HG03521 (cell line): ENCODE measurements around the gene SMC6.

Source experiments
- ATAC-seq: cut with Tn5 transposase; IDR thresholded peaks from one replicate; pipeline ENCODE4 v1.9.1; 2021; ENCODE audit warnings: mild to moderate bottlenecking, moderate library complexity; ENCODE audit not compliant: unreplicated experiment

The SMC6 gene

DNA sequence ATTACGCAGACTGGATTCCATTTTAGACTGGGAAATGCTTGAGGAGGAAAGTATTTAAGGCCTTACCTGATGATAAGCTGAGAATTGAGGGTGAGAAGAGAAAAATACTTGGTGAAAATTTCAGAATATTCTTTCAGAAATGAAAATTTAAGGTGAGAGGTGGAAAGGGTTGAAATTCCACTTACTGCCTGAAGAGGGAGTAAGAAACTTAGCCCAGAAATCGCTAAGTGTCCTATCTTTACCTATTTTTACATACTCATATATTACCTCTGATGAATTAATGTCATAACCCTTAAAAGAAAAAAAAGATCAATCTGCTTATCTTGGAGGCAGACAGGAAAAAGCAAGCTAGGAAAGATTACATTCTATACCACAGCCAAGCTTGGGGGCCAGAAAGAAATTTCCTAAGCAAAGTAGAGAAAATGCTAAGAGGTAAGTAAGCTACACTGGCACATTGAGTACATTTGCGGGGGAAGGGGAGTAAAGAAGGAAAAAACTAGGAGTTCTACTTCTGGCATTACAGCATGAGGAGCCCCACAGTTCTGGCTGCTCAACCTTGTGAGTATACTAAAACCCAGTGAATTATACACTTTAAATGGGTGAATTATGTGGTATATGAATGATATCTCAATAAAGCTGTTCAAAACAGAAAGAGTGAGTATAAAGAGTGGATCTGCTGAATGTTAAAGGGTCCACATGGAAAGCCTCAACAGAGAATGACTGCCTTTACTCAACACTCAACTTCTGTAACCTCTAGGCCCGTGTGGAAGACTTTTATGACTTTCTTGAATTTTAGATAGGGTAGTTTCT lies 33.8 kb downstream of the SMC6 start:
- no peak for ATAC-seq

DNA sequence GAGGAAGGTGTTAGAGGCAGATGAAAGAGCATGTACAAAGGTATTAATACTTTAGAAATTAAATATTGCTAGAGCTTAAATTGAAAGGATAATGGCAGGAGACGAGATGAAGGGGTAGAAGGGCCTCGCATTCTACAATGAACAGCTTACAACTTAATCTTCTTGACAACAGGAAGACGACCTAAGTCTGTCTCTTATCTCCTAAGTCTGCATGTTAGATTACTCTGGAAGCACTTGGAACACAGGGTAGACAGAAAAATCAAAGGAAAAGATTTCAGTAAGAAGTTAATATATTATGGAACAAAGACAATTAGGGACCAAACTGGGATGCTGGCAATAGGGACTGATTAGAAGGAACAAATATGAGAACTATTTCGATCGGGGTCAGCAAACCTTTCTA lies 34.9 kb downstream of the SMC6 start:
- ATAC-seq: no peak

- ATAC-seq: no peak
These were observed 35.9 kb downstream of the SMC6 start for GRCh38 chr2:17717666-17718065.

DNA sequence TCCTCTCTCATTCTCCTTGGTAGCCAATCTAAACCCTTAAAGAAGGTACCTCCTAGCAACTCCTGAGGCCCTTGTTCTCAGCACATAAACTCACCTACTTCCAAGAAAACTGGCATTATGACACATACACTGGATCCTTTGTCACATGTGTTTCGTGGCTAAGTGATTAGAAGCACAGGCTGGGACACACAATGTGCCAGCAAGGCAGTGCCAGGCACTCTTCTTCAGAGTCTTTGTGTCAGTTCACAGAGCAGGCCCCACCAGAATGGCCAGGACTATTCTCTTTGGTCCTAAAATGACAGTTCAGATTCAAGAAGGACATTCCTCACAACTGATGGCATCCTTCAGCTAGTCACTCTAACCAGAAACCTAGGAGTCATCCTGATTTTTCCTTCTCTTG lies 40.3 kb downstream of the SMC6 start:
- ATAC-seq: no peak

DNA sequence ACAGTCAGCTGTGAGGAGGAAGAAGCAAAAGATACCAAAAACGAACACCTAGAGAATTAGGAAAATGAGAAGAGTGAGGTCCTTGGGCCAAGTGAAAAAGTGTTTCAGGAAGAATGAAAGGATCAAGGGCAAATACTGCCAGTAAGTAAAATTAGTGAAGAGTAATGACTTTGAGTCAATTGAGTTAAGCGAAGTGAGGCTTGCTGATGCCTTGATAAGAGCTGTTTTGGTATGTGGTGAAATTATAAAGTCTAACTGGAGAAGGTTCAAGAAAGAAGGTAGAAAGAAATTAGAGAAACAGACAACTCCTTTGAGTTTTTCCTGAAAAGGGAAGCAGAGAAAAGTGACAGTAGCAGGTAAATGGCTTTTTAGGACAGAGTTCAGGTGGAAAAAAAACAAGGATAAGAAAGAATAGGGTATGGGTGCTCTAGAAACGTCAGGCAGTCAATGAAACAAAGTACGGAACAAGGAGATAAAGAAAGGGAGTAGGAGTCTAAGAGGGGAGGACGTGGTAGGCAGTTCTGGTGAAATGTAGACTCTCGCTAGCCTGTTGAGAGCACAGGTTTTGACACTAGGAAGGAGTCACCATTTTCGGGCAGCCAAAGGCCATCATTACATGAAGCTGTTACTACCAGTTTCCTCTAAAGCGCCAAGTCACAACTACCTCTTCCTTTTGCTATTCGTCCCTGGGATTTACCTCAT lies 42.9 kb downstream of the SMC6 start:
- no peak for ATAC-seq

DNA sequence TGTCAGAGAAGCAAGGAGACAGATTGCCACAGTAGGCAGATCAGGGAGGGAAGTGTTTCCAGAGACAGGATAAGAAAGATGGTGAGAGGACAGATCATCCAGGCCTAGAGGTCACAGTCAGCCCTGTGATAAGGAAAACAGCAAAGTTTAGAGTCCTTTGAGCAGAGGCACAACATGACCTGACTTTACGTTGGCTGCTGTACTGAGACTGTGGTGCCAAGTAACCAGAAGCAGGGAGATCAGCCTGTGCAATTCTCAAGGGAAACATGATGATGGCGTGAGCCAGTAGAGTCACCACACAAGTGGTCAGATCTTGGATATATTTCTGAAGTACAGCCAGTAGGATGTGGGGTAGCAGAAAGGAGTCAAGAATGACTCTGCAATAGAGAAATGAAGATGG lies 43.7 kb downstream of the SMC6 start:
- ATAC-seq: no peak

GRCh38 chr2:17708501-17708900 lies 45.1 kb downstream of the SMC6 start:
- ATAC-seq: no peak

- no peak for ATAC-seq
These were observed 46.8 kb downstream of the SMC6 start for GRCh38 chr2:17706845-17707244.

DNA sequence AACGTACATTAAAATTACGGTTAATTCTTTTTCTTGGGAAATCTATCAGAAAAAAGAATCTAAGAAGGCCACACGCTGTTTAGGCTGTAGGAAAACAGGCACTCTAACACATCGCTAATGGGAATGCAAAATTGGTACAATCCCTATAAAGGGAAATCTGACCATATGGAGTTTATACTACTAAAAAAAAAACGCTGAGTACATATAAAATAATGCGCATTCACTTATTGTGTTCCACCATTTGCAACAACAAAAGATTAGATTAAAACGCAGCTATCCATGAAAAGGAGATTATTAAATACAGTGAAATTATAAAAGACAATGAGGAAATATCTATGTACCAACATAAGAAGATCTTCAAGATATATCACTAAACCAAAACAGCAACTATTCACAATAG lies 62.8 kb downstream of the SMC6 start:
- ATAC-seq: no peak

DNA sequence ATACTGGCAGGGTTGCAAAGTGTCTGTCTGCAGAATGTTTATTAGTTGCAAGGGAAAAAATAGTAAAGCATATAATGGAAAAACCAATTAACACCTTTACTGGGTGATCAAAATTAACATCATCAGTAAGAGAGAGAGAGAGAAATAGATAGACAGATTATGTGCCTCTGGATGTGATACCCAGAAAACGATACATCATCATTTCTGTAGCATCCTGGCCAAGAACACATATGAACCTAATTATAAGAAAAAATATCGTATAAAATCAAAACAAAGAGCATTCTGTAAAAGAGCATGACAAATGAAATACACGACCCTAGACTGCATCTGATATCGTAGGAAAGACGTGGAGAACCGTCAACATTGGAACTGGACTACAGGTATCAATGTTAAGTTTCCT lies 64.6 kb downstream of the SMC6 start:
- ATAC-seq: no peak

DNA sequence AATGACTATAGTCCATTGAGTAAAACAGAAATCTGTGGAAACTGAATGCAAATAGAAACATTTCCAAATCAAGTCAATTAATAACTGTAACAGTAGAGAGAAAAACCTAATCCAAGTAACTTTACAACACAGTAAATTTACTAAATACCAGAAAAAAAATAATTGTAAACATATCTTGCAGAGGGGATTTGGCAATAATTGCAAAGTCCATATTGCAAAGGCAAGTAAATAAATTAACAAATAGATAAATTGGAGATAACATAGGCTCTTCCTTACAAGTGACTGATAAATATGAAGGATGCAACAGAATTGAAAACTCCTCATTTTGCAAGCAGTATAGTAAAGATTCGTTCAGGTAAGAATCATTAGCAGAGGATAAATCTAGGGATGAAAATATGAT lies 65.0 kb downstream of the SMC6 start:
- no peak for ATAC-seq

GRCh38 chr2:17683981-17684380 lies 69.6 kb downstream of the SMC6 start:
- ATAC-seq: no peak

- no peak for ATAC-seq
These were observed 71.3 kb downstream of the SMC6 start for GRCh38 chr2:17682098-17682857.

- no peak for ATAC-seq
These were observed 73.5 kb downstream of the SMC6 start for GRCh38 chr2:17680119-17680518.

DNA sequence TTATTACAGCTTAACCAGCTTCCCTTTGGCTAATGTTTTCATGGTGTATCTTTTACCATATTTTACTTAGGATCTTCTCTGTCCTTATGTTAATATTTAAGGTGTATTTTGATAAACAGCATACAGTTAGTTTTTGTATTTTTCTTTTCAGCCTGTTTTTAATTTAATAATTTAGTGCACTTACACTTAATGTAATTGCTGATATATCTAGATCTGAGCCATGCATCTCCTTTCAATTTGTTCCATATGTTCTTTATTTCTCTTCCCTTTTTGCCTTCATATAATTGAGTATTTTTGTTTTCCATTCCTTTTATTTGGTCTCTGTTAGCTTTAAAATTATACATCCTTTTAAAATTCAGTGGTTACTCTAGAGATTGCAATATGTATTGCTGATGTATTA lies 78.8 kb downstream of the SMC6 start:
- no peak for ATAC-seq

DNA sequence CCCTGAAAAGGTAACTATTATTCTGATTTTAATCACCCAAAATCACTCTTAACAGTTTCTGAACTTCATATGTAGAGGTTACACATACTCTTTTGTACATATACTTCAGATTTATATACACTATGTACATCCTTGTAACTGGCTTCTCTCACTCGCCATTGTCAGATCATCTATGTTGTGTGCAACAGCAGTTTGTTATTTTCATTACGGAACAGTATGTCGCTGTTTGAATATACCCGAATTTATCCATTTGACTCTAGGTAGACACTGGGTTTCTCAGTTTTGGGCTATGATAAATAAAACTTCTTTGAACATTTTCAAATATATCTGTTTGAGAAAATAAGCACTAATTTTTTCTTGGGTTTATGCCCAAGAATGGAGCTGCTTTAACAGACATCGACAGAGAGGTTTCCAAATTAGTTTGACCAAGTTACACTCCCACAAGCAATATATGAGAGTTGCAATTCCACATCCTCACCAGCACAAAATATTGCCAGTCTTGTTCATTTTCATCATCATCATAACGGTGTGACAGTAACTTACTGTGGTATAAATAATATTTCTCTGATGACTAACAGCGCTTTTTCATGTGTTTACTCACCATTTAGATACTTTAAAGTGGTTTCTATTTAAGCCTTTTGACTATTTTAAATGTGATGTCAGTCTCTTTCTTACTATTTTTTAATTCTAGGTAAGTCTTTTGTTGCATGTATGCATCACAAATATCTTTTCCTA lies 80.9 kb downstream of the SMC6 start:
- ATAC-seq: no peak

GRCh38 chr2:17667898-17668297 lies 85.7 kb downstream of the SMC6 start:
- ATAC-seq: no peak

DNA sequence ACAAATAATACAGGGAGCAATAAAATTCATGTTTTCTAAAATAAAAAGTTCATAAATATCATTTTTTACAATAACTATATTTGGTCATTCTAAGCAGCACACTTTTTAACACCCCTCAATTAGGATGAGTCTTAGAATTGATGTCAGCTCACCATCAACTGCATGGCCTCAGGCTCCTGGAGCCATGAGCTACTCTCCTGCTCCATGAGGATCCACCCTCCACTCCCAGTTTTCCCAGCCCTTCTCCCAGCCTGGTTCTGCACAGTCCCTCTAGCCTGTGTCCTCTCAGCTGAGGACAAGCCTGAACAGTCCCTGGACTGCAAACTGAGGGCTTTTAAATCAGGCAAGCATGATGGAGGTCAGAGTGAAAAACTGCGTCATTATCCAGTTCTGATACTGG lies 89.1 kb downstream of the SMC6 start:
- ATAC-seq: no peak

DNA sequence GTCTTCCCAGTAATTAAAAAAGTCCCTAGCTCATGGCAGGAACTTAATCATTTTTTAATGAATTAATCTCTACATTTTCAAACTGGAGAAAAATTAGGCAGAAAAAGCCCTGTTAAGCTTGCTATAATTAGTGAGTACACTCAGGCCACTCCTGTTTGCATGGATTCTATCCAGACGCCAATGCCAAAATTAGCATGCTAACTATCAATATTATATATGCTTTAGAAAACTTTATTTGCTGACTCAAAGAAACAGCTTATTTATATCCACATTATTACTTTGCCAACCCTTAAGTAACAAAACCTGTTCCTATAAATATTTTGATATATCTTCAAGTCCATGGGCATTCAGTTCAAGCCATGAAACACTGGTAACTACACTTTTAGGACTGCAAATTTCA lies 90.9 kb downstream of the SMC6 start:
- no peak for ATAC-seq

DNA sequence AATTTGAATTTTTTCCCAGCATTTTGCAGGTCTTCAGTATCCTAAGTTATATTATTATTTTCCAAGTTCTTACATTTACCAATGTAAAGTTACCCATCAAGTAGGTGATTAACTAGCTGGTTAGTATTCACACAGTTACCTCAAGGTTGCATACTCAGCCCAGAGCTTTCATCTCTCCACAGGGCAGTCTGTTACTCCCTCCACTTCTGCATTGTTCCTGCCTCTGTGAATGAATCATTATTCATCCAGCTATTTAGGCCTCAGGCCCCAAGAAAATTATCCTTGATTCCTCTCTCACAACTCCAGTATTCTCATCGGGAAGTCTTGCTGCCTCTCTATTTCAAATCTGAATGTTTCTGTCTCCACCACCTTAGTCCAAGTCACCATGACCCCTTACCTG lies 92.2 kb downstream of the SMC6 start:
- ATAC-seq: no peak

DNA sequence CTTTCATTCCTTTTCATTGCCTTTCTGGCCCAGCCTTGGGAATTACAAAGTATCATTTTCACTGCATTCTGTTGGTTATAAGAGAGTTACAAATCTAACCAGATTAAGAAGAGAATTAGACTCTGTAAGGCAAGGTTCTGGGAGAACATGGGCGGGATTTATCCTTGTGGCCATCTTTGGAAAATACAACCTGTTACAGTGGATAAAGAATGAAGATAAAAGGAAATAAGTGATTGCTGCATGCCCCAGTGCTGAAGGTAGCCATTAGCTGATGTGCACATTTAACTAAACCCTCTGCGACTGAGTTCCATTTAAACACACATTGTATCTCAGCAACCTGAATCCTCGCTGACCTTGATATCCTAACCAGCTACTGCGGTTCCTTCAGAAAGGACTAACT lies 93.4 kb downstream of the SMC6 start:
- no peak for ATAC-seq
